ENCODE measurements around the gene LCNL1. TPM values are rescaled to one million over a fixed set of nuclear protein-coding genes. Genes with fewer than 3 reads are reported as not detected.
A peak's percentile ranks its signal among the peaks of the same experiment; 100 is the strongest.

LCNL1 gene
- polyA plus RNA-seq, 3 donors: 0.14 to 0.40 (median 0.39) TPM

DNA sequence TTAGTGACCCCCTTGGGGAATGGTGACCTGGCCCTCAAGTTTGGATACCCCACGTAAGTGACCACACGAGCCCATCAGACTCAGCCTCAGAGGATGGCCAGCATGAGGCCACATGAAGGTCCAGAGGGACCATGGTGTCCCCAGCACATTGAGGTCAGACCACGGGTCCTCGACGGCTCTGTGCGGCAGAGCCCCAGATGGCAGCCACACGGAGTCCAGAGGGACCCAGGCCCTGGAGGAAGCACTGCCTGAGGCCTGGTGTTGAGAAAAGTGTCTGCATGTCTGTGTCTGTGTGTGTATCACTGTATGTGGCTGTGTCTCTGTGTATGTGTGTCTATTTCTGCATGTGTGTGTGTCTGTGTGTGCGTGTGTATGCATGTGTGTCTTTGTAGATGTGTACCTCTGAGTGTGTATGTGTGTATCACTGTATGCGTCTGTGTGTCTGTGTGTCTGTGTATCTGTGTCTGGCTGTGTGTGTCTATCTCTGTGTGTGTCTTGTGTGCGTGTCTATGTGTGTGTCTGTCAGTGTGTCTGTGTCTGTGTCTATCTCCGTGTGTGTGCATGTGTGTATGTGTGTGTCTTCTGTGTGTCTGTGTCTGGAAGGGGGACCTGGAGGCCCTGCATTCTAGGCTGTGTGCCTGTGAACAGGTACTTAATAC, 992 bp downstream of the LCNL1 start:
- no peak for DNase-seq (ENCODE audit: extremely low read depth in 1 of 11, low read depth in 9 of 11, low spot score in 4 of 11)

DNA sequence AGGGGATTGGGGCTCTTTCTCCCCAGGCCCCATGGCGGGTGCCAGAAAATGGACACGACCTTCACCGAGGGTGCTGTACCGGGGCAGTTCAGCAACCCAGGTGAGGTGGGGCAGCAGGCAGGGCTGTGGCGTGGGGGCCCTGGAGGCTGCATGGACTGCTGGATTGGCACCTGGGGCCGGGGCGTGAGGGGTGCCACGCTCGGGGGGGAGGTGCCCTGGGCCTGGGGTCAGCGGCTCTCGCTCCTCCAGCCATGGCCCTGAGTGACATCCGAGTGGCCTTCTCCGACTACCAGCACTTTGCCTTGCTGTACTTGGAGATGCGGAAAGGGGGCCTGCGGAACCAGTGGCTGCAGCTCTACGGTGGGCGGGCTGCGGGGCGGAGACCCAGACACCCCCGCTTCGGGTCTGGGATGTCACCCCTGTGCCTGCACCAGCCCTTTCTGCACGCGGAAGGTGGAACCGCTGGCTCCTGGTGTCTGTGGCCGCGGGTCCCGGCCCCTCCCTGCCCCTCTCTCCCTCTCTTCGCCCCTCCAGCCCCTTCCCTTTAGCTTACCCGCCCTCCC, 1.8 kb downstream of the LCNL1 start:
- DNase-seq (ENCODE audit: extremely low read depth in 1 of 11, low read depth in 9 of 11, low spot score in 4 of 11): no peak

DNA sequence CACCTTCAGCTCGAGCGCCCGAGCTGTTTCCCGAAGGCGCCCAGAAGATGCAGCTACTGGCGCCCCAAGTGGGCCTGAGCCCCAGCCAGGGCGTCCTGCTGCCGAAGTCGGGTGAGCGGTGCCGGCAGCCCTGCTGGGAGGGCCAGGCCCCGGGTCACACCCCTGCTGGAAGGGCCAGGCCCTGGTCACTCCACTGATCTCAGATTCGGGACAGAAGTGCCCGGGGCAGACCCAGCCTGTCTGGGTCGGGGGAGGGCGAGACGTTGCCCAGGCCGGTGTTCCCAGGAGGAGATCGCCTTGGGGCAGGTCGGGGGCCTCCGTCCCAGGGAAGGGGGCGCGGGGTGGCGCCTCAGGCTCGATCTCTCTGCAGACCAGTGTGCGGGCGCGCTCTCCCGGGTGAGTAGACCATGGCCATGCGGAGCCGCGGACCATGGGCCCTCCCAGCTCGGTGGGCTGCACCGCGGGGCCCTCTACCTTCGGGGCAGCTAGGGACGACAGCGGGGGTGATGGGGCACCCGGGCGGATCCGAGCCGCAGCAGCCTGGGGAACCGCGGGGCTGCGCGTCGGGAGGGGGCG, 2.3 kb downstream of the LCNL1 start:
- no peak for DNase-seq (ENCODE audit: extremely low read depth in 1 of 11, low read depth in 9 of 11, low spot score in 4 of 11)

DNA sequence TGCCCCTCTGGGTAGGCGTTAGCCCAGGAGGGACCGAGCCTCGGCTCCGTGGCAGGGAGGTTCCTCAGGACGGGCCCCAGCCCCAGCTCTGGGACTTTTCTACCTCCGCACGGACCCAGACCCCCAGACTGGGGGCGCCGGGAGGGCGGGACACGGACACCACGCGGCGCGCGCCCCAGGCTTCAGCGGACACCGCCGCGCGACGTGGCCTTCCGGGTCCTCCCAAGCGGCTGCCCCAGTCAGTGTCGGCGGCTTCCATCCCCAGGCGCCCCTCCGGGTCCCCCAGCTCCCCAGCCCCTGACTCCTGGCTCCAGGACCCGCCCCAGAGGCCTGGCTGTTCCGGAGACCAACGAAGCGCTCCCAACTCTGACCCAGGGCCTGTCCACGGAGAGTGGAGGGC, 3.1 kb downstream of the LCNL1 start:
- DNase-seq (ENCODE audit: extremely low read depth in 1 of 11, low read depth in 9 of 11, low spot score in 4 of 11): no peak

DNA sequence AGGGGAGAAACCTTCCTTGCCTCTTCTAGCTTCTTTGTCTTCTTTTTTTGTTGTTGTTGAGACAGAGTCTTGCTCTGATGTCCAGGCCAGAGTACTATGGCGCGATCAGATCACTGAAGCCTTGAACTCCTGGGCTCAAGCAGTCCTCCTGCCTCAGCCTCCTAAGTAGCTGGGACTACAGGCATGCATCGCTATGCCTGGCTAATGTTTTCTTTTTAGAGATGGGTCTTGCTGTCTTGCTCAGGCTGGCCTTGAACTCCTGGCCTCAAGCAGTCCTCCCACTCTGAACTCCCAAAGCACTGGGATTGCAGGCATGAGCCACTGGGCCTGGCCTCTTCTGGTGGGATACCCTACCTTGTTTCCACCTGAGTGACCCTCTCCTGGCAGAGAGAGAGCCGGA, 6.1 kb downstream of the LCNL1 start:
- no peak for DNase-seq (ENCODE audit: extremely low read depth in 1 of 11, low read depth in 9 of 11, low spot score in 4 of 11)

DNA sequence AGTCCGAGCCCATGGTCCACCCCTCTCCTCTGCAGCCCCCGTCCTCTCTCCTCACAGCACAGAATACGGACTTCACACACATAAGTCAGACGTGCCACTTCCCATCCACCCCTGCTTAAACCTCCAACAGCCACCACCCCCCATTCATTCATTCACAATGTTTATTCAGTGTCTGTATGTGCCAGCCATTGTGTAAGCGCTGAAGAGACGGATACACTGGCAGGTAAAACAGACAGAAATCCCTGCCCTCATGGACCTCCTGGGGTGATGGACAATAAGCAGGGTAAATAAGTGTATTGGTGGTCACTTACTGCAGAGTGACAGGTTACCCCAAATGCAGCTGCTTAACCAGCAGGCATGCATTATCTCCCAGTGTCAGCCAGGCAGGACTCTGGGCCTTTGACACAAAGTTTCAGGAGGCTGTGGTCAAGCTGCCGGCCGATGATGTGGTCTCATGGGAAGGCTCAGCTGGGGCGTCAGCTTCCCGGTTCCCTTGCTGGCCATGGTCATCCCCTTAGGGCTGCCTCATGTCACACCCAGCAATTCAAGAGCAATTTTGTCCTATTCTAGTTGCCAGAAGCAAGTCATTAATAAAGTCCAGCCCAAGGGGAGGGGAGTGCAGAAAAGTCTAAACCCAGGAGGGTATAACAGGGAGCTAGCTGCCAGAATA, 7.6 kb downstream of the LCNL1 start:
- DNase-seq (ENCODE audit: extremely low read depth in 1 of 11, low read depth in 9 of 11, low spot score in 4 of 11): no peak

DNA sequence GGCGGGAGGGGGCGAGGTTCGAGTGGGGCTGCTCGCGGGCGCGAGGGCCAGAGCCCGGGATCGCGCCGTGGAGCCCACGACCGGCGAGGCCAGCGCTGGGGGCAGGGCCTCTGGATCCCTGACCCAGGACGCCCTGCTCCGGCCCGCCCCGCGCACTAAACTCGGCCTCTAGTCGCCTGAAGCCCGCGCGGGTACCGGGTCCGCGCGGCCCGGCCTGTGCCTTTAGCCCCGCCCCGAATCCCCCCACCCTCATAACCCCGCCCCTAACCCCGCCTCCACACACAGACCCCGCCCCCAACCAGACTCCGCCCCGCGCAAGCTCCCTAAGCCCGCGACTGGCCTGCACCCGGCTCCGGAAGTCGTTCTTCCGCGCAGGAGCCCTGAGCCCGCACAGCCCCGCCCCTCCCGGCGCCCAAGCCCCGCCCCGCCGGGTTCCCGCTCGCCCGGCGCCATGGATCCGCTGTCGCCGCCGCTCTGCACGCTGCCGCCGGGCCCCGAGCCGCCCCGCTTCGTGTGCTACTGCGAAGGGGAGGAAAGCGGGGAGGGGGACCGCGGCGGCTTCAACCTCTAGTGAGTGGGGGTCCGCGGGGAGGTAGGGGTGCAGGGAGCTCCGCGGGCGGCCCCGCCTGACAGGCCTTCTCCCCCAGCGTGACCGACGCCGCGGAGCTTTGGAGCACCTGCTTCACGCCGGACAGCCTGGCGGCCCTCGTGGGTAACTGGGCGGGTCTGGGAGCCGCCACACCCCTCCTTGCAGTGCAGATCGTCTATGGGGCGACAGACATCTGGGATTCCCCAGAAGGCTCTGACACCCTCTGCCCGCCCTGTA, 9.4 kb downstream of the LCNL1 start, which contains the start of gene PAXX:
TSS of gene PAXX (plus strand) at position 430 of the 826 bp plus-strand sequence. CDS start at position 452, 22 bp downstream.
- peak in 10 of 11 donors; percentile 47 to 87 (median 80) for DNase-seq (ENCODE audit: extremely low read depth in 1 of 11, low read depth in 9 of 11, low spot score in 4 of 11)

DNA sequence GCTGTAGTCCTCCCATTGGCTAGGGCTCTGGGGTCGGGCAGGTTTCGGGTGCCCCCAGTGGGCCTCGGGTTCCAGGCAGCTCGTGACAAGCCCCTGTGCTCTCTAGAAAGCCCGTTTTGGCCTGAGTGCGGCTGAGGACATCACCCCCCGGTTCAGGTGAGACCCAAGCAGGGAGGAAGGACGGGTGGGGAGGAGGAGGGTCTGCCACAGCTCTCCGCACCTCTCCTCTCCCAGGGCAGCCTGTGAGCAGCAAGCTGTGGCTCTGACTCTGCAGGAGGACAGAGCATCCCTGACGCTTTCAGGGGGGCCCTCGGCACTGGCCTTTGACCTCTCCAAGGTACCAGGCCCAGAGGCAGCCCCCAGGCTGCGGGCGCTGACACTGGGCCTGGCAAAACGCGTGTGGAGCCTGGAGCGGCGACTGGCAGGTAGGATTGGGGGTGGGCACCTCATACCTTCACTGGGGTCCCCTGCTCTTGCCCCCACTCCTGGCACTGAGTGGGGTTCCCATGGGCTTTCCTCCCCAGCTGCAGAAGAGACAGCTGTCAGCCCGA, 10.1 kb downstream of the LCNL1 start:
- DNase-seq (ENCODE audit: extremely low read depth in 1 of 11, low read depth in 9 of 11, low spot score in 4 of 11): no peak

DNA sequence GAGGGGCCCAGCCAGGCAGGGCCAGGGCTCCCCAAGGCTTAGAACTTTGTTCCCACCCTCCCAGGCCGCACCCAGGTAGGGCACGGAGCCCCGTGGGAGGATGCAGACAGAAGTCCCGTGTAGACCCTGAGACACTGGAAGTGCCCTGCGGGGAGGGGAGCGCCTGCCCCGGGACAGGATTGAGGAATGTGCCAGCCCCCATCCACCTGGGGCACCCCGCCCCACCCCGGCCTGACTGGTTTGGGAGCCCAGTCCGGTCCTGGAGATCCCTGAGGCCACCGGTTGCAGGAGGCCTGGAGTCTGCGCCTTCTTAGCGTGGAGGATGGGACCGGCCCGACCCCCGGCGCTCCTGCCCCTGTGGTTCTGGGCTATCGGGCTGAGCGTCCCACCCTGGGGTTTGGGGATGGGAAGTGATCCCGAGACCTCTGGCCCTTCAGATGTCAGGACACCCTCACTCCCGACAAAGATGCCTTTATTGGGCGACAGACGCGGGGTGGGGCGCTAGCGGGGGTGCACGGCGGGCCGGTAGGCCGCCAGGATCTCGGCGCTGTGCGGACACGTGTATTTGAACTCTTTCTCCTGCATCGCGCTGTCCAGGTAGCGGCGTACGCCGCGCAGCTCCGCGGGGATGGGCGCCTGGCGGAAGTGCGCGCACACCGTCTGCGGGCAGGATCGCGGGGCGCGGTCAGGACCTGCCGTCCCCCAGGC, 11.5 kb downstream of the LCNL1 start:
- no peak for DNase-seq (ENCODE audit: extremely low read depth in 1 of 11, low read depth in 9 of 11, low spot score in 4 of 11)

DNA sequence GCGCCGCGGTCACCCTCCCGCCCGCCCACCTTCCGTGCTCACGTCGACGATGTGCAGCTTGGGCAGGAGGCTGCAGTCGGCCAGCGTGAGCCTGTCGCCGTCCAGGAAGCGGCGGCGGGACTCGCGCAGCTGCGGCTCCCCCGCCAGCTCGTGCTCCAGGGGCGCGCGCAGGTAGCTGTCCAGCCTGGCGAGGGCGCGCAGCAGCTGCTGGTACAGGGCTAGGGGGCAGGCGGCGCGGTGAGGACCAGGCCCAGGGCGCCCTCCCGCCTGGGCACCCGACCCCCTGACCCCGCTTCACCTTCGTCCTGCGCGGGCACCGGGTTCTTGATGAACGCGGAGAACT, 12.1 kb downstream of the LCNL1 start:
- no peak for DNase-seq (ENCODE audit: extremely low read depth in 1 of 11, low read depth in 9 of 11, low spot score in 4 of 11)

DNA sequence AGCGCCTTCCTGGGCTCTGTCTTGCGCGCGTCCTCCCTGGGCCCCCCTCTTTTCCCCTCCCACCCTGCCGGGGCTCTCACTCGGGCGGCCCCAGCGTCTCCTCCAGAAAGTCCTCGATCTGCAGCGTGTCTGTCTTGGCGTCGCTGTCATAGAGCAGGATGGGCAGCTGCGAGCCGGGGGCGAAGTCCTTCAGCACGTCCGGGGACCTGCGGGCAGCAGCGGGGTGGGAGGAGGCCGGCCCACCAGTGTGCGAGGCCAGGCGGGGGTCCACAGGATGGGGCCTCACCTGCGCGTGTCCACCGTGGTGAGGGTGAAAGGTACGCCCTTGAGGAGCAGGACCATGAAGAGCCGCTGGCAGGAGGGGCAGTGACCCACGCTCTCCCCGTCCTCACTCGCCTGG, 12.6 kb downstream of the LCNL1 start:
- no peak for DNase-seq (ENCODE audit: extremely low read depth in 1 of 11, low read depth in 9 of 11, low spot score in 4 of 11)

DNA sequence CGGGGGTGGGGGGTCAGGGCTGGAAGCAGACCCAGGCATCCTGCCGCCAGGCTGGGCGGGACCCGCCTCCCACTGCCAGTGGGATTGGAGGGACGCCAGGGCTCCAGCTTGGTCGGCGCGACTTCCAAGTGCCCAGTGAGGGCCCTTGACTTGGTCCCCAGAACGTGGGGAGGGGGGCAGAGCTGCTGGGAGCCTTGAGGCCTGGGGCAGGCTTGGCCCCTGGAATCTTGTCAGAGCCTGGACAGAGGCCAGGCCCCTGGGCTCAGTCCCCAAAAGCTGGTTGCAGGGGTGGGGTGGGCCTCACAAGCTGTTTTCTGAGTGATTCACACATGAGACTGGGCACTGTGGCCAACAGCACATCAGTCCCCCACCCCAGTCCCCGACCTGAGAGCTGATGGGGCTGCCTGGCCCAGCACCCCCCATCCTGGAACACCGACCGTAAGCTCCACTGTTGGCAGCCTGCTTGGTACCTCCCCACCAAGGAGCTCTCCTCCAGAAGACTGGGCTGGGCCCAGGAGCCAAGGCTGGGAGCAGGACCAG, 13.0 kb downstream of the LCNL1 start:
- no peak for DNase-seq (ENCODE audit: extremely low read depth in 1 of 11, low read depth in 9 of 11, low spot score in 4 of 11)

DNA sequence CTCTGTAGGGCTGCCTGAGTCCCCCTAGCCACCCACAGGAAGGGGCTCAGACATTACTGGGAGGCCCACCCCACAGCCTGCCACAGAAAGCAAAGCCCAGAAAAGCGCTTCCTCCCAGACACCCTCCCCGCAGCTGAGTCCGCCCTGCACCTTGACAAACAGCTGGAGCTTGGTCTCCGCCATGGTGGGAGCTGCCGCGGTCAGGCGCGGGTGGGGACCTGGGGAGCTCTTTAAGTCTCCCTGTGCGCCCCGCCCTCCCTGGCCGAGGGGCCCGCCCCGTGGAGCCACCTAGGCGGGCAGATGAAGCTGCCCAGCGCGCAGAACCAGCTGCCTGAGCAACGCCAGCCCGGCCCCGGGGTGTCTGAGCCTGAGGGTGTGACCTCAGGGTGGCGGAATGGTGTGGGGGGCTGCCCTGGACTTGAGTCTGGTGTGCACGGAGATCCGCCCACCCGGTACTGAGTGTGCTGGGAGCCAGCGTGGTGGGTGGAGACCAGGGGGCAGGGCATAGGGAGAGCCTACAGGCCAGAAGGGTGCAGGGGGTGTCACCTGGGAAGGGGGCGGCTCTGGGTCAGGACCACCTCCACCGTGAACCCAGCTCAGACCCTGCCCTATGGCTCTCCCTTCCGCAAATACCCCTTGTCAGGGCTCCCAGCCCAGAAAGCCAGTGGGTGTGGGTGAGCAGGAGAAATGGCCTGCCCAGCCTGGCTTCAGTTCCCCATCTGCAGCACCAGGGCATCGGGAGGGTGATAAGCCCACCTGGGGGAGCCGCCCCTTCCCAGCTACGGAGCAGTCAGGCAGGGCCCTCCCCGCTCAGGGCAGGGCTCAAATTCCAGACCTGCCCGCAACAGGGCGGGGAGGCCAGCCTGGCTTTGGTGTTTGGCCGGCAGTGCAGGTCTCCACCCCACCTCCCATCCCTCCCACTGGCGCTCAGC, 13.8 kb downstream of the LCNL1 start, which contains the start of gene CLIC3:
TSS of gene CLIC3 (minus strand) at position 208 of the 932 bp plus-strand sequence. CDS start at position 183, 25 bp downstream.
- no peak for DNase-seq (ENCODE audit: extremely low read depth in 1 of 11, low read depth in 9 of 11, low spot score in 4 of 11)

DNA sequence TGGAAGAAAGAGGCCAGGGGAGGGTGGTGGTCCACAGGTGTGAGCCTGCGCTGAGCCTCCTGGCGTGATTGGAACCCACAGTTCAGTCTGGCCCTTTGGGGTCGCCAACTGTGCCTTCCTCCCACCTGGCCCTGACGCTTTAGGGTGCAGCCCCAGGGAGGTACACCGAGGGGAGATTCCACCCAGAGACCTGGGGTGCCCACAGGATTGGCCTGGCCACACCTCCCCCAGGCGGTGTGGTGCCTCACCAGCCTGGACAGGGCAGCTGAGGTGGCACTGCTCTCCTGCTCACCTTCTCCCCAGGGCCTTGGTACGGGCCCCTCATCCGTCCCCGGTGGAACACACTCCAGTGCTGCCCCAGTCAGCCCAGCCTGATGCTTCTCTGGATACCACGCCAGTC, 14.6 kb downstream of the LCNL1 start:
- no peak for DNase-seq (ENCODE audit: extremely low read depth in 1 of 11, low read depth in 9 of 11, low spot score in 4 of 11)

DNA sequence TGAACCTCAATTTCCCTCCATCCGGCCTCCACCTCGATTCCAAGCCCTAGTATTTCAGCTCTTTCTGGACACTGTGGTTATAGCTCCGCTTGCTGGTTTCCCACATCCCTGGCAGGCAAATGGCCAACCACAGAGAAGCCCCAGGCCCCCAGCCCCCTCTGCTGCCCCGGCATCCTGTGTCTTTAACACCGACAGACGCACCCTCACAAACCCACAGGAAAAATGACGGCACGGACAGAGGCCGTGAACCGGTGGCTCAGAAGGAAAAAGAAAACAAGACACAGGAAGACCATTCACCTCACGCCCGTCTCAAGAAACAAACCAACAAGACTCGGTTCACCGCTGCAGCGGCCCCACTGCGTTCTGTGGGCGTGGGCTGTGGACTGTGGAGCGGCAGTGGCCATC, 15.0 kb downstream of the LCNL1 start:
- DNase-seq (ENCODE audit: extremely low read depth in 1 of 11, low read depth in 9 of 11, low spot score in 4 of 11): no peak

DNA sequence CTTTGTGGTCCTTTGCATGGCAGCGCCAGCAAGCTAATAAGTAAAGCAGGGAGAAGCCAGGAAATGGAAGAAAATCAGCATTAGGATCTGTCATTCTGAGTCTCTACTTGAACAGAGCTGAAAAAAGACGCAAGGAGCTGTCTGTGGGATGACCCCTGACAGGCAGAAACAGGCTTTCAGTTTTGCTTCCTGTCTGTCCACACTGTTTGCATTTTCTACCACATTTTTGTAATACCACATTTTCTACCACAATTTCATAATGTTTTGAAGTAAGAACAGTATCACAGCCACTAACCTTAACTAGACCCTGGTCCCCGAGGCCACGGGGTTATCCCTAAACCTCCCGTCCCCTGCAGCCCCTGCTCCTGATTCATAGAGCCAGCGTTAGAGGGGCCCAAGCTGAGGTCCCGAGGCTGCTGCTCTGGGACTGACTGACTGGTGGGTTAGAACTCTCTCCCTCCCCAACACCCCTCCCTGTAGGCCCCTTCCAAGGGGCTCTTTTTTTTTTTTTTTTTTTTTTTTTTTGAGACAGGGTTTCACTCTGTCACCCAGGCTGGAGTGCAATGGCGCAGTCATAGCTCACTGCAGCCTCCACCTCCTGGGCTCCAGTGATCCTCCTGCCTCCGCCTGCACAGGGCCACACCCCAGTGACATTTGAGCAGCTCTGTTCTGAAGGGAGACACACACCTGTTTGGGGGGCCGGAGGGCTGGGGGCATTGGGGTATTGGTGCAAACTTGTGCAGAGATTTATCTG, 17.6 kb downstream of the LCNL1 start:
- no peak for DNase-seq (ENCODE audit: extremely low read depth in 1 of 11, low read depth in 9 of 11, low spot score in 4 of 11)

Measured in renal cortex interstitium (tissue), 11 donors.